HT-29 (cell line): ENCODE results near the gene SMARCB1. TPM values are rescaled to one million over a fixed set of nuclear protein-coding genes. Genes with fewer than 3 reads are reported as not detected.

Source experiments
- DNase-seq: peaks from one replicate; pipeline ENCODE4 v3.0.0-alpha.2; 2015; ENCODE audit warnings: low spot score
- small RNA-seq: library from RNA; depleted of rRNA; stranded (forward); fragments of <200 nt; gene quantifications from one replicate; pipeline ENCODE3, GENCODE V24; 2014
- total RNA-seq: library from RNA; depleted of rRNA; stranded (reverse); fragments of >200 nt; shearing (Covaris generic); gene quantifications from 2 replicates; pipeline ENCODE4 v1.2.3, GENCODE V29; 2014; rRNA removed

The SMARCB1 gene
- total RNA-seq, 1 experiment from 2014 or later, result 67.6 TPM

GRCh38 chr22:23878219-23878618, 91.5 kb downstream of the SMARCB1 start:
- DNase-seq, result no peak

GRCh38 chr22:23882370-23882769, 95.6 kb downstream of the SMARCB1 start:
- no peak for DNase-seq

GRCh38 chr22:23883658-23884057, 96.9 kb downstream of the SMARCB1 start:
- DNase-seq, result no peak

- DNase-seq, result no peak
These were observed 97.4 kb downstream of the SMARCB1 start for GRCh38 chr22:23884140-23884539.

Small RNAs within 50 kb of the gene (small RNA-seq; reads per million reads assigned to genes)
- gene RN7SL268P, result not detected

Other genes with a start within 250 kb of the SMARCB1 start
- not detected in 2 replicates for gene IGLL1, start 206.7 kb upstream of the SMARCB1 start, total RNA-seq
- gene DRICH1, start 154.6 kb upstream of the SMARCB1 start, total RNA-seq, result not detected in 2 replicates
- not detected in 2 replicates for gene RGL4, start 96.0 kb upstream of the SMARCB1 start, total RNA-seq
- gene ZNF70, start 35.9 kb upstream of the SMARCB1 start, total RNA-seq, result 1.4 and 1.5 TPM in 2 replicates
- not detected in 2 replicates for gene VPREB3, start 32.5 kb upstream of the SMARCB1 start, total RNA-seq
- gene C22orf15, start 24.0 kb upstream of the SMARCB1 start, total RNA-seq, result not detected in 2 replicates
- gene CHCHD10, start 19.0 kb upstream of the SMARCB1 start, total RNA-seq, result 32.9 and 53.4 TPM in 2 replicates
- 0.18 and 0.89 TPM in 2 replicates for gene MMP11, start 14.1 kb upstream of the SMARCB1 start, total RNA-seq
- gene DERL3, start 52.0 kb downstream of the SMARCB1 start, total RNA-seq, result 0.79 and 0.91 TPM in 2 replicates
- 7.7 and 9.7 TPM in 2 replicates for gene SLC2A11, start 70.9 kb downstream of the SMARCB1 start, total RNA-seq
- gene MIF, start 107.4 kb downstream of the SMARCB1 start, total RNA-seq, result 875 and 977 TPM in 2 replicates
- 0.70 and 0.89 TPM in 2 replicates for gene GSTT2B, start 174.2 kb downstream of the SMARCB1 start, total RNA-seq
- 0.51 and 2.8 TPM in 2 replicates for gene DDTL, start 179.9 kb downstream of the SMARCB1 start, total RNA-seq
- gene DDT, start 187.5 kb downstream of the SMARCB1 start, total RNA-seq, result 326 and 334 TPM in 2 replicates
- 0.15 TPM in 1 of 2 replicates, not detected in the other for gene GSTT2, start 193.2 kb downstream of the SMARCB1 start, total RNA-seq
- gene GSTT4, start 218.5 kb downstream of the SMARCB1 start, total RNA-seq, result not detected in 2 replicates
- 37.1 and 51.2 TPM in 2 replicates for gene CABIN1, start 224.3 kb downstream of the SMARCB1 start, total RNA-seq